Gastrocnemius medialis (tissue), 4 donors: ENCODE results near the gene NDRG2. TPM values are rescaled to one million over a fixed set of nuclear protein-coding genes. Genes with fewer than 3 reads are reported as not detected.
A peak's percentile ranks its signal among the peaks of the same experiment; 100 is the strongest.
"Not testable (repeated sequence)": the region's sequence is repeated elsewhere in the genome, so short reads cannot be mapped to it uniquely, and the experiment has no call there.

Experiments
- ATAC-seq, 2 donors: fragments of 150-250 bp; one replicate each; pipeline ENCODE4 v1.9.1; 2016
- DNase-seq, 2 donors: peaks; one replicate each; pipeline ENCODE4 v3.0.0-alpha.2; 2019
- H3K27ac ChIP-seq, 4 donors: fragments of 200-600 bp; sonication (generic); 1 replicate in 1 of 4; 2 replicates in 3 of 4; pipeline ENCODE4 v1.5.1; 2016 to 2018; ENCODE audit warnings: mild to moderate bottlenecking in 2 of 4, moderate library complexity in 1 of 4
- H3K27me3 ChIP-seq, 3 donors: fragments of 200-600 bp; sonication (generic) in 2 of 3; 1 replicate in 1 of 3; 2 replicates in 2 of 3; pipeline versions ENCODE4 v1.5.1 to v1.6.0; 2016 to 2019; ENCODE audit warnings: mild to moderate bottlenecking in 1 of 3, moderate library complexity in 1 of 3
- H3K36me3 ChIP-seq, 2 donors: fragments of 200-600 bp; sonication (generic) in 1 of 2; one replicate each; pipeline ENCODE4 v1.5.1; 2017 to 2018
- H3K4me1 ChIP-seq, 2 donors: fragments of 200-600 bp; sonication (generic) in 1 of 2; one replicate each; pipeline ENCODE4 v1.5.1; 2016 to 2017; ENCODE audit warnings: mild to moderate bottlenecking in 2 of 2
- H3K4me3 ChIP-seq, 4 donors: fragments of 200-600 bp; sonication (generic) in 3 of 4; 1 replicate in 1 of 4; 2 replicates in 3 of 4; pipeline ENCODE4 v1.5.1; 2016 to 2019; ENCODE audit warnings: mild to moderate bottlenecking in 2 of 4
- H3K9me3 ChIP-seq, 3 donors: fragments of 200-600 bp; sonication (generic) in 2 of 3; 1 replicate in 1 of 3; 2 replicates in 2 of 3; pipeline ENCODE4 v1.5.1; 2016 to 2019
- CTCF ChIP-seq, 5 experiments: fragments of 450-650 bp in 3 of 5; fragments of 200-600 bp in 2 of 5; sonication (generic) in 2 of 5; IDR thresholded peaks in 4 of 5; conservative IDR thresholded peaks in 1 of 5; 1 replicate in 4 of 5; 2 replicates in 1 of 5; pipeline ENCODE4 v1.5.1; 2016 to 2019; ENCODE audit warnings: antibody characterized with exemption in 5 of 5, mild to moderate bottlenecking in 3 of 5, moderate library complexity in 3 of 5
- POLR2A ChIP-seq, 2 donors: fragments of 450-650 bp; IDR thresholded peaks; one replicate each; pipeline ENCODE4 v1.6.1; 2017; ENCODE audit warnings: antibody characterized with exemption in 2 of 2, mild to moderate bottlenecking in 2 of 2, moderate library complexity in 2 of 2
- in situ Hi-C, 4 donors: fragments of 200-750 bp; cut with MboI; loops; one replicate each; pipeline versions ENCODE4 v1.15.0 to v1.8.0; 2017; ENCODE audit warnings: low sequenced_read_pairs in 4 of 4
- intact Hi-C: fragments of 100-400 bp; cut with DNase I; formaldehyde crosslinking; loops from one replicate; pipeline ENCODE4 v1.15.1; 2023; ENCODE audit warnings: low total_unique reads
- total RNA-seq, 4 donors: library from RNA; depleted of rRNA; stranded (reverse); fragments of >200 nt; gene quantifications; one replicate each; pipeline versions ENCODE4 v1.1.0 to v1.2.3, GENCODE V29; 2016

Gene NDRG2
- total RNA-seq, 4 donors from 2014 or later: 759 to 2,790 (median 1,841) TPM

- peak within 1 kb of the TSS; percentile 78 to 85 (median 83) for H3K27ac ChIP-seq
Observed at GRCh38 chr14:21041676-21042433, 17.0 kb upstream of the NDRG2 start, which contains the start of gene RNASE7. RNASE7 (plus strand) TSS chr14:21042362; CDS start chr14:21042993, 631 bp downstream.

DNA sequence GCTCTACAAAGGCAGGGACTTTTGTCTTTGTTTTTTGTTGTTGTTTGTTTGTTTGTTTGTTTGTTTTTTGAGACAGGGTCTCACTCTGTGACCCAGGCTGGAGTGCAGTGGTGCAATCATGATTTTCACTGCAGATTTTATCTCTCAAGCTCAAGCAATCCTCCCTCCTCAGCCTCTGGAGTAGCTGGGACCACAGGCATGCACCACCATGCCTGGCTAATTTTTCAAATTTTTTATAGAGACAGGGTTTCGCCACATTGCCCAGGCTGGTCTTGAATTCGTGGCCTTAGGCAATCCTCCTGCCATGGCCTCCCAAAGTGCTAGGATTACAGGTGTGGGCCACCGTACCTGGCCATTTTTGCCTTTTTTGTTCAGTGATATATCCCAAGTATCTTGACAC, 16.1 kb upstream of the NDRG2 start:
- not testable (repeated sequence) for ATAC-seq, H3K27me3 ChIP-seq, H3K9me3 ChIP-seq, H3K36me3 ChIP-seq, H3K4me3 ChIP-seq, DNase-seq
- intact Hi-C loops: loop anchor here (1.0 to 10.0 kb wide), 3 partner anchors 27 to 426 kb away; partner anchors contain the start of gene RNASE4
- H3K27ac ChIP-seq: peak overlapping the region; percentile 78 to 85 (median 83)
- peaks cover 62 to 75% of the 10 kb centered on the region in 2 donors for H3K4me1 ChIP-seq
- in situ Hi-C loops: loop anchor here in 1 of 4 donors (25.0 kb wide), 1 partner anchor 579 kb away; the partner anchor contains the start of genes APEX1, OSGEP, PIP4P1 and PNP

More at GRCh38 chr14:21041676-21042433, 17.0 kb upstream of the NDRG2 start, which contains the start of gene RNASE7:
- H3K27me3 ChIP-seq: no peaks in the 10 kb centered on the region
- DNase-seq (peak; percentile 72 to 85), ATAC-seq (peak; percentile 35 to 61)
- no peak within 1 kb of the TSS for H3K4me3 ChIP-seq
- in situ Hi-C loops (loop anchor here in 1 of 4 donors (25.0 kb wide), 1 partner anchor 580 kb away; the partner anchor contains the start of genes APEX1, OSGEP, PIP4P1 and PNP), intact Hi-C loops (loop anchor here (5.0 to 10.0 kb wide), 2 partner anchors 360 to 427 kb away; partner anchors contain the start of gene RNASE4)
- peak in 1 of 2 donors; percentile 28 for TF ChIP-seq POLR2A (IDR thresholded peaks at IDR 0.05)
- no peak for TF ChIP-seq CTCF (IDR thresholded peaks at IDR 0.05 in 4 of 5, conservative IDR thresholded peaks at IDR 0.05 in 1 of 5)
- no peaks in the 10 kb centered on the region for H3K36me3 ChIP-seq
- no peaks in the 10 kb centered on the region for H3K9me3 ChIP-seq
- peaks cover 66 to 74% of the 10 kb centered on the region in 2 donors for H3K4me1 ChIP-seq

DNA sequence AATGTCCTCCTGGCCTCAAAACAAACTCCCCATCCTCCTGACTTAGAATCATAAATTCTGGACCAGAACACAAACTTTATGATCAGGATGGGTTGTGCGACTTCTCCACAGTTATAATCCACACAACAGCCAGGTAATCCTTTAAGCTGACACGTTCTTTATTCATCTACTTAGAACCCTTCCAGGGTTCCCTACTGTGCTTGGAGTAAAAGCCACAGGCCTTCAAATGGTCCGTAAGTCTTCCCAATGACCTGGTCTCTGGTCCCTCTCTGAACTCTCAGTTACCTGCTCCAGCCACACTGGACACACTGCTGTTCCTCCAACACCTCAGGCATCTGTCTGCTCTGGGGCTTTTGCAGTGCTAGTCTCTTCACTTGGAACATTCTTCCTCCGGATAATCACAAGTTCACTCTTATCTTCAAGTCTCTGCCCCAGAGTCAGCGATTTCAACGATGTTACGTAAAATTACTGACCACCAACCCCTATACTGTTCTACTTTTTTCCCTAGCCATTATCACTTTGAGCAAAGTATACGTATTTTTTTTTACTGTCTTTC, 15.6 kb upstream of the NDRG2 start:
- ATAC-seq (no peak), DNase-seq (no peak)
- intact Hi-C loops: loop anchor here (1.0 to 10.0 kb wide), 3 partner anchors 26 to 426 kb away; partner anchors contain the start of gene RNASE4
- TF ChIP-seq POLR2A (IDR thresholded peaks at IDR 0.05) (no peak), CTCF (IDR thresholded peaks at IDR 0.05 in 4 of 5, conservative IDR thresholded peaks at IDR 0.05 in 1 of 5) (peak in 2 of 5 experiments; percentile 8 to 12)
- Histone ChIP-seq H3K27me3 (no peaks in the 10 kb centered on the region), H3K36me3 (no peaks in the 10 kb centered on the region), H3K9me3 (no peaks in the 10 kb centered on the region), H3K4me3 (no peak overlapping the region), H3K27ac (peak overlapping the region; percentile 83 to 91 (median 86)), H3K4me1 (peaks cover 62 to 75% of the 10 kb centered on the region in 2 donors)
- in situ Hi-C loops: loop anchor here in 1 of 4 donors (25.0 kb wide), 1 partner anchor 578 kb away; the partner anchor contains the start of genes APEX1, OSGEP, PIP4P1 and PNP

GRCh38 chr14:21039585-21040369, 14.9 kb upstream of the NDRG2 start:
- H3K27ac ChIP-seq: peak overlapping the region; percentile 83 to 91 (median 86)
- TF ChIP-seq POLR2A (IDR thresholded peaks at IDR 0.05) (peak in 1 of 2 donors; percentile 1), CTCF (IDR thresholded peaks at IDR 0.05 in 4 of 5, conservative IDR thresholded peaks at IDR 0.05 in 1 of 5) (peak; percentile 77 to 84 (median 79))
- intact Hi-C loops: loop anchor here (1.0 to 10.0 kb wide), 7 partner anchors 14 to 578 kb away; partner anchors contain the start of genes NDRG2, PIP4P1 and RNASE4
- H3K4me1 ChIP-seq: peaks cover 62 to 75% of the 10 kb centered on the region in 2 donors
- DNase-seq: peak in 1 of 2 donors; percentile 72
- H3K27me3 ChIP-seq: no peaks in the 10 kb centered on the region
- peak; percentile 53 to 68 for ATAC-seq
- H3K9me3 ChIP-seq: no peaks in the 10 kb centered on the region
- in situ Hi-C loops: loop anchor here in 1 of 4 donors (25.0 kb wide), 1 partner anchor 577 kb away; the partner anchor contains the start of genes APEX1, OSGEP, PIP4P1 and PNP
- H3K36me3 ChIP-seq: no peaks in the 10 kb centered on the region
- H3K4me3 ChIP-seq: peak overlapping the region in 2 of 4 donors; percentile 19 to 26
